Neural crest cell (in vitro differentiated cells): ENCODE data around the gene CD4. TPM values are rescaled to one million over a fixed set of nuclear protein-coding genes. Genes with fewer than 3 reads are reported as not detected.

Experiments used
- DNase-seq: peaks from one replicate; pipeline ENCODE4 v3.0.0; 2021; ENCODE audit warnings: low read depth, mixed read lengths, low spot score
- H3K27ac Mint-ChIP-seq: one replicate; pipeline ENCODE4 v1.8.0; 2021; ENCODE audit warnings: mild to moderate bottlenecking, mixed read lengths; ENCODE audit not compliant: unreplicated experiment
- H3K27me3 Mint-ChIP-seq: 2 replicates; pipeline ENCODE4 v1.8.0; 2021; ENCODE audit warnings: low read depth, mild to moderate bottlenecking, mixed read lengths
- H3K36me3 Mint-ChIP-seq: 2 replicates; pipeline ENCODE4 v1.8.0; 2021; ENCODE audit warnings: low read depth, mild to moderate bottlenecking, mixed read lengths
- H3K4me1 Mint-ChIP-seq: 2 replicates; pipeline ENCODE4 v1.8.0; 2021; ENCODE audit warnings: mixed read lengths
- H3K4me3 Mint-ChIP-seq: one replicate; pipeline ENCODE4 v1.8.0; 2021; ENCODE audit warnings: mild to moderate bottlenecking, mixed read lengths
- H3K9me3 Mint-ChIP-seq: 2 replicates; pipeline ENCODE4 v1.8.0; 2021; ENCODE audit warnings: mixed read lengths
- CTCF ChIP-seq: fragments of 200-600 bp; sonication (generic); conservative IDR thresholded peaks from 2 replicates; pipeline ENCODE4 v1.5.0; 2021; ENCODE audit warnings: antibody characterized with exemption, mild to moderate bottlenecking
- total RNA-seq: library from RNA; stranded (reverse); gene quantifications from 2 replicates; pipeline ENCODE4 v1.2.1, GENCODE V29; 2021

The CD4 gene
- total RNA-seq, 1 donor from 2014 or later, result 4.1 TPM

DNA sequence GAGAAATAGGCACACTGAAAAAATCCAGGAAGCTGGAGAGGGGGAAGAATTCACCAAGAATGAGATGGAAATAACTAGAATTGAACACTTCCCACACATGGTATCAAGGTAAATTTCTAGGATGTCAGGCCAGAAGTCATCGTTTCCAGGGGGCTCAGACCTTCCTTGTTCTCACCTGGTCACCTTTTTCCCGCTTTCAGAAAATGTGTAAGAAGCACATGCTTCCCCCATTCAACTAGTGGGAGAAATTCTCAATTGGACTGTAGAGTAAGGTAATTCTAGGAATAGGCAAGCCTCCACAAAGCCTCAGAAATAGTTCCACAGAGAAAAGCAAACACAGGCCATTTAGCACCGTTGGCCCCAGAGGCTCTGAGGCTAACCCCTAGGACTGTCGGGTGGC is 25.9 kb upstream of the CD4 start:
- TF ChIP-seq CTCF, result no peak
- H3K4me3 Mint-ChIP-seq, result peak overlapping the region; percentile 88
- no peak for DNase-seq
- H3K36me3 Mint-ChIP-seq, result peaks cover 3% of the 10 kb centered on the region
- peaks cover 5% of the 10 kb centered on the region for H3K9me3 Mint-ChIP-seq
- H3K27me3 Mint-ChIP-seq, result peaks cover 6% of the 10 kb centered on the region
- H3K4me1 Mint-ChIP-seq, result peaks cover 60% of the 10 kb centered on the region
- H3K27ac Mint-ChIP-seq, result peak overlapping the region; percentile 96

DNA sequence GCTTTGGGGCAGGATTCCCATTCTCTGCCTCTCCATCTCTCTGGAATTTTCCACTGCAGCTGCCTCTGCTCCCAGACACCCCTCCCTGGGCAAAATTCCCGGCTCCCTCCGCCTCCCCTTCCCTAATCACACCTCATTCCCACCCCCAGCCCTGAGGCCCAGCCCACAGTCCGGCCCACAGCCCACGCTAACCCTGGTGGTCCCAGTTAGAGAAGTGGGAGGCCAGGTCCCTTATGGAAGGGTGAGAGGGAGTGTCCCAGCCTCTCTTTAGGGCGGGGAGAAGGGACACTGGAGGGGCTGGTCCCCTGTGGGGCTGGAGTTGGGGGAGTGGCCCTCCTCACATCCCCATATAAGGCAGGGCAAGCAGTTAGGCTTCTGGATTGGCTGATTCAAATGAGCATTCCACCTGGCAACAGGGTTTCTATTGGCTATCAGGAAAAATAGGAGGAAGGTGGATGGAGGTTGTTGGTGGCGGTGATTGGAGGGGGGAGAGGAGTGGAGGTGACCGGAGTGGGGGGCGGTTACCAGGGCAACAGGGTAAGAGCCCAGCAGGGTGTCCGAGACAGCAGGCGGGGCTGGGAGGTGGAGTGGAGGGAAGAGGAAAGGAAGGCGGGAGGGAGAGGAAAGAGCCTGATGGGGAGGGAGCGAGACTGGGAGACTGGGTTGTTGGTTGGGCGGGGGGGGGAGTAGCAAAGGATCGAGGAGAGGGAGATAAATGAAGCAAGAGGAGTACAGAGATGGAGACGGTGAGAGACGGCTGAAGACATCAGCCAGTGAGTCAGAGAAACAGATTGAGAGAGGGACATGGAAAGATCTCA is 25.1 kb upstream of the CD4 start:
- peak; percentile 86 for DNase-seq
- H3K4me1 Mint-ChIP-seq, result peaks cover 62% of the 10 kb centered on the region
- H3K4me3 Mint-ChIP-seq, result peak overlapping the region; percentile 88
- no peak for TF ChIP-seq CTCF
- H3K36me3 Mint-ChIP-seq, result peaks cover 3% of the 10 kb centered on the region
- peaks cover 6% of the 10 kb centered on the region for H3K27me3 Mint-ChIP-seq
- peak overlapping the region; percentile 96 for H3K27ac Mint-ChIP-seq
- peaks cover 5% of the 10 kb centered on the region for H3K9me3 Mint-ChIP-seq

DNA sequence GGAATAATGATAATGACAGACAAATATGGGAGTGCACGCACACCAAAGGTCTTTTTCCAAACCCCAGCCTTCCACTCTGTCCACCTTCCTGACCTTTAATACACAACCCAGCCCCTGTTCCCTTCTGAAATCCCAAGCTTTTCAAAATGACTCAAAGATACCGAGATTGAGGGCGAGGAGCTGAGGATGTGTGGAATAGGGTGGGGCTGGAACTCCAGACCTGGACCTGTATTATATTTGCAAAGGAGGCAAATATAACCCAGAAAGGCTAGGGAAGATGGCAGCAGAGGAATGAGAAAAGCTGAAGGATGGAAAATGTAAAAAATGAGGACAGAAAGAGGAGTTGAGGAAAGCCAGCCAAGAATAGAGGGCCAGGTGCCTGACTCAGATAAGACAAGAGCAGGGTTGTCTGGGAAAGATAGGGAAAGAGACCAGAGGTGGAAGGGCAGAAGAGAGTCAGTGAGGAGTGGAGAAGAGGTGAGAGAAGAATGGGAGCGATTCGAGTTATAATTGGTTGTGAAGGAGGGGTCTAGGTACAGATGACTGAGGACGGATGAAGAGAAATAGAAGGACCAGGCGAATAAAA is 24.2 kb upstream of the CD4 start:
- Mint-ChIP-seq H3K36me3 (peaks cover 6% of the 10 kb centered on the region), H3K4me3 (peak overlapping the region; percentile 81), H3K27ac (no peak overlapping the region), H3K27me3 (peaks cover 6% of the 10 kb centered on the region), H3K9me3 (peaks cover 5% of the 10 kb centered on the region), H3K4me1 (peaks cover 63% of the 10 kb centered on the region)
- no peak for DNase-seq
- no peak for TF ChIP-seq CTCF

GRCh38 chr12:6765634-6766581 is 23.4 kb upstream of the CD4 start, which contains the start of gene PTMS:
Gene PTMS, plus strand, starts transcription at chr12:6766363. Its CDS starts 343 bp downstream, at chr12:6766706.
- H3K4me1 Mint-ChIP-seq, result peaks cover 68% of the 10 kb centered on the region
- H3K9me3 Mint-ChIP-seq, result peaks cover 5% of the 10 kb centered on the region
- no peak for TF ChIP-seq CTCF

DNA sequence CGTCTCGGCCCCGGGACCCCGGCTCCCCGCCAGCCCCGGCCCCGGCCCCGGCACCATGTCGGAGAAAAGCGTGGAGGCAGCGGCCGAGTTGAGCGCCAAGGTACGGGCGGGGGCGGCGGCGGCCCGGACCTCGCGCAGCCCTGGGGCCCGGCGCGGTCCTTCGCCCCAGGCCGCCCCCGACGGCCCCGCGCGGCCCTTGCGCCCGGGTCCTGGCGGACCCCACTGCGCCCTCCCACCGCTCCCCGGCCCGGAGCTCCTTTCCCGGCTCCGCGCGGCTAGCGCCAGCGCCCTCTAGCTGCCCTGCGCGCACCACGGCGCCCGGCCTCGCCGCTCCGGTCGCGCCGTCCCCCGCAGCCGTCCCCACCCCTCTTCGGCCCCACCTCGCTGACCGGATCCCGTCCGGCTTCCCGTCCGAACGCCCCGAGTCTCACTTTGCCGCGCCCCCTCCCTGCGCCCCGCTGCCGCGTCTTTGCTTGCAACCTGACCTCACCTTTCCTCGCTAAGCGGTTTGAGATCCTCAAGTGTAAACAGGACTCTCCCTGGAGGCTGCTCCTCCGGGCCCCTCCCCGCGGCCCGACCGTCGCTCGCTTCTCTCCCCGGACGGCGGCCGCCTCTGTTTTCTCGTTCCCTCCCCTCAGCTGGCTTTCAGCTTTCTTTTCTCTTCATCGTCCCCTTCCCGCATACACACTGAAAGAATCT is 22.5 kb upstream of the CD4 start:
- Mint-ChIP-seq H3K9me3 (peaks cover 5% of the 10 kb centered on the region), H3K27me3 (peaks cover 6% of the 10 kb centered on the region), H3K4me3 (peak overlapping the region; percentile 98), H3K27ac (peak overlapping the region; percentile 98), H3K4me1 (peaks cover 77% of the 10 kb centered on the region), H3K36me3 (peaks cover 11% of the 10 kb centered on the region)
- DNase-seq, result peak; percentile 66
- TF ChIP-seq CTCF, result peak; percentile 78

More at GRCh38 chr12:6765634-6766581, 23.4 kb upstream of the CD4 start, which contains the start of gene PTMS:
- H3K27ac Mint-ChIP-seq, result peak within 1 kb of the TSS; percentile 98
- H3K27me3 Mint-ChIP-seq, result peaks cover 6% of the 10 kb centered on the region
- H3K36me3 Mint-ChIP-seq, result peaks cover 7% of the 10 kb centered on the region
- DNase-seq, result peak; percentile 81
- peak within 1 kb of the TSS; percentile 98 for H3K4me3 Mint-ChIP-seq
